HuH-7.5 (cell line): ENCODE measurements around the gene HOXB2.

Experiments
- DNase-seq: peaks from one replicate; pipeline ENCODE4 v3.0.0; 2011; ENCODE audit warnings: low spot score

Gene HOXB2

GRCh38 chr17:48578616-48579470 is 33.9 kb upstream of the HOXB2 start:
- no peak for DNase-seq

GRCh38 chr17:48577946-48578615 is 33.2 kb upstream of the HOXB2 start, which contains the start of gene HOXB4:
TSS of gene HOXB4 (minus strand) at chr17:48578350. CDS start at chr17:48578319, 31 bp downstream.
- no peak for DNase-seq

GRCh38 chr17:48577330-48577945 is 32.5 kb upstream of the HOXB2 start:
- no peak for DNase-seq

- no peak for DNase-seq
These were observed 31.8 kb upstream of the HOXB2 start for GRCh38 chr17:48576479-48577309.

- no peak for DNase-seq
These were observed 31.0 kb upstream of the HOXB2 start for GRCh38 chr17:48575673-48576478.

GRCh38 chr17:48575066-48575582 is 30.2 kb upstream of the HOXB2 start:
- DNase-seq: no peak

GRCh38 chr17:48574505-48575065 is 29.7 kb upstream of the HOXB2 start:
- DNase-seq: no peak

GRCh38 chr17:48571826-48572417 is 27.0 kb upstream of the HOXB2 start:
- no peak for DNase-seq

- no peak for DNase-seq
These were observed 26.3 kb upstream of the HOXB2 start for GRCh38 chr17:48571024-48571818.

- no peak for DNase-seq
These were observed 25.6 kb upstream of the HOXB2 start for GRCh38 chr17:48570325-48571023.

GRCh38 chr17:48569674-48570324 is 24.9 kb upstream of the HOXB2 start:
- no peak for DNase-seq

GRCh38 chr17:48569240-48569582 is 24.3 kb upstream of the HOXB2 start:
- no peak for DNase-seq

- no peak for DNase-seq
These were observed 23.8 kb upstream of the HOXB2 start for GRCh38 chr17:48568499-48569239.

GRCh38 chr17:48567646-48568354 is 22.9 kb upstream of the HOXB2 start:
- DNase-seq: no peak

- no peak for DNase-seq
These were observed 22.3 kb upstream of the HOXB2 start for GRCh38 chr17:48567209-48567608.

GRCh38 chr17:48566717-48567116 is 21.8 kb upstream of the HOXB2 start:
- DNase-seq: no peak
